Breast epithelium (tissue), 3 donors: ENCODE results near the gene CRYZ.

Experiments
- POLR2A ChIP-seq: fragments of 450-650 bp; IDR thresholded peaks from one replicate; pipeline ENCODE4 v1.6.1; 2016; ENCODE audit warnings: antibody characterized with exemption, mild to moderate bottlenecking, moderate library complexity
- POLR2AphosphoS5 ChIP-seq, 3 donors: sonication (generic); formaldehyde crosslinking; IDR thresholded peaks; one replicate each; pipeline ENCODE4 v1.6.1; 2017; ENCODE audit warnings: antibody characterized with exemption in 3 of 3
- TF ChIP-seq, protein P1 (sequence below), 3 donors: fragments of 450-650 bp; IDR thresholded peaks; one replicate each; pipeline ENCODE4 v1.5.1; 2016 to 2017; ENCODE audit warnings: antibody characterized with exemption in 3 of 3, mild to moderate bottlenecking in 3 of 3, moderate library complexity in 3 of 3

GRCh38 chr1:74677926-74678325 is 54.9 kb downstream of the CRYZ start:
- TF ChIP-seq POLR2AphosphoS5 (IDR thresholded peaks at IDR 0.05) (no peak), POLR2A (no peak)
- TF ChIP-seq, protein P1, sequence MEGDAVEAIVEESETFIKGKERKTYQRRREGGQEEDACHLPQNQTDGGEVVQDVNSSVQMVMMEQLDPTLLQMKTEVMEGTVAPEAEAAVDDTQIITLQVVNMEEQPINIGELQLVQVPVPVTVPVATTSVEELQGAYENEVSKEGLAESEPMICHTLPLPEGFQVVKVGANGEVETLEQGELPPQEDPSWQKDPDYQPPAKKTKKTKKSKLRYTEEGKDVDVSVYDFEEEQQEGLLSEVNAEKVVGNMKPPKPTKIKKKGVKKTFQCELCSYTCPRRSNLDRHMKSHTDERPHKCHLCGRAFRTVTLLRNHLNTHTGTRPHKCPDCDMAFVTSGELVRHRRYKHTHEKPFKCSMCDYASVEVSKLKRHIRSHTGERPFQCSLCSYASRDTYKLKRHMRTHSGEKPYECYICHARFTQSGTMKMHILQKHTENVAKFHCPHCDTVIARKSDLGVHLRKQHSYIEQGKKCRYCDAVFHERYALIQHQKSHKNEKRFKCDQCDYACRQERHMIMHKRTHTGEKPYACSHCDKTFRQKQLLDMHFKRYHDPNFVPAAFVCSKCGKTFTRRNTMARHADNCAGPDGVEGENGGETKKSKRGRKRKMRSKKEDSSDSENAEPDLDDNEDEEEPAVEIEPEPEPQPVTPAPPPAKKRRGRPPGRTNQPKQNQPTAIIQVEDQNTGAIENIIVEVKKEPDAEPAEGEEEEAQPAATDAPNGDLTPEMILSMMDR (IDR thresholded peaks at IDR 0.05): no peak
